ENCODE results near the gene CPED1. TPM values are rescaled to one million over a fixed set of nuclear protein-coding genes. Genes with fewer than 3 reads are reported as not detected.
"Not testable (repeated sequence)": the region's sequence is repeated elsewhere in the genome, so short reads cannot be mapped to it uniquely, and the experiment has no call there.

Gene CPED1
- polyA plus RNA-seq, 1 donor from 2014 or later = 3.8 TPM

- Mint-ChIP-seq H3K9me3 (peaks cover 0 to 2% (median 0%) of the 10 kb centered on the region in 3 donors), H3K4me3 (no peak overlapping the region), H3K27ac (no peak overlapping the region), H3K27me3 (peaks cover 5% of the 10 kb centered on the region), H3K36me3 (peaks cover 4% of the 10 kb centered on the region), H3K4me1 (no peaks in the 10 kb centered on the region)
Observed at GRCh38 chr7:121043314-121044234, 55.1 kb downstream of the CPED1 start.

DNA sequence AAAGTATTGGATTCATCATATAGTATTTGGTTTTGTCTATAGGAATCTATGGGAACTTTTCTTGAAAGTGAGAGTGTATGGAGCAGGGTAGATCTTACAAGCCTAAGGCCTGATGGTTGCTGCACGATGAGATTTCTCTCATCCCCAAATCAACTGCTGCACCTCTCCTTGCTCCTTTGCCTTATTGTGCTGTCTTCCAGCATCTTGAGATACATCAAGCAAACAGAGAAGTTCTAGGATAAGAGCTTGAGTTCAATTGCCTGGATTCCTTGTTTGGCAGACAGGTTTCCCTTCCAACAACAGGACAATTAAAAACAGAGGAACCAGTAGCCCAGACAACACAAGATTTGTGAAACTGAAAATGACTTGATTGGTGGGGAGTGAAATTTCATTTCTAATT, 56.6 kb downstream of the CPED1 start:
- Mint-ChIP-seq H3K9me3 (peaks cover 0 to 2% (median 0%) of the 10 kb centered on the region in 3 donors), H3K36me3 (peaks cover 4% of the 10 kb centered on the region), H3K27ac (no peak overlapping the region), H3K4me3 (no peak overlapping the region), H3K4me1 (no peaks in the 10 kb centered on the region), H3K27me3 (peaks cover 3% of the 10 kb centered on the region)

- Mint-ChIP-seq H3K9me3 (peaks cover 0 to 2% (median 0%) of the 10 kb centered on the region in 3 donors), H3K36me3 (peaks cover 2% of the 10 kb centered on the region), H3K4me3 (no peak overlapping the region), H3K27ac (no peak overlapping the region), H3K4me1 (no peaks in the 10 kb centered on the region), H3K27me3 (peaks cover 6% of the 10 kb centered on the region)
Observed at GRCh38 chr7:121046009-121046408, 57.5 kb downstream of the CPED1 start.

DNA sequence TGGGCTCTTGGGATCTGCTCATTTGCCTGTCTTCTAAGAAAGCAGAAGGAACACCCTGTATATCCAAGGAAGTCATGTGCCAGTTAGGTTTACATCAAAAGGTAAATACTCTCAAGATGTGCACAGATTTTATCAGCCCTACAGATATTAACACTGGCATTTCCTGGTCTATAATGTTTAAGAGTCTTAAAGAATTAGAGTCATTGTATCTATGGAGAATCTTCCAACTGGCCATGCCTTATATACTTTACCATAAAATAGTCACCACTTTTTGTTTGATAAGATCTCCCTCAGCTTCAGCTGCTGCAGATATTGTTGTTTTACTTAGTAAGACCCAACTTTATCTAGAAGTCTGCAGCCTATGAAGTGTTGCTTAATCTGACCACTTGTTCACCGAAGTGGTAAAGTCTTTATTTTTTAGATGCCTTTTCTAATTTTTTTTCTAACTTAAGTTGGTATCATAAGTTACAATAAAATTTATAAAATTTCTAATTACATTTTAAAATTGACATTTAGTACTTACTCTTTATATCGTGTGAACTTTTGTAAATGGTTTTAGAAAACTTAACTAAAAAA, 58.5 kb downstream of the CPED1 start:
- no peak overlapping the region for H3K4me3 Mint-ChIP-seq
- H3K36me3 Mint-ChIP-seq = peaks cover 2% of the 10 kb centered on the region
- no peak overlapping the region for H3K27ac Mint-ChIP-seq
- peaks cover 6% of the 10 kb centered on the region for H3K27me3 Mint-ChIP-seq
- no peaks in the 10 kb centered on the region for H3K4me1 Mint-ChIP-seq
- peaks cover 0 to 2% (median 0%) of the 10 kb centered on the region in 3 donors for H3K9me3 Mint-ChIP-seq

- Mint-ChIP-seq H3K4me1 (no peaks in the 10 kb centered on the region), H3K9me3 (peaks cover 0 to 2% (median 0%) of the 10 kb centered on the region in 3 donors), H3K36me3 (peaks cover 2% of the 10 kb centered on the region), H3K27me3 (peaks cover 6% of the 10 kb centered on the region), H3K4me3 (no peak overlapping the region), H3K27ac (peak overlapping the region in 1 of 3 donors; percentile 69)
Observed at GRCh38 chr7:121048195-121048594, 59.7 kb downstream of the CPED1 start.

DNA sequence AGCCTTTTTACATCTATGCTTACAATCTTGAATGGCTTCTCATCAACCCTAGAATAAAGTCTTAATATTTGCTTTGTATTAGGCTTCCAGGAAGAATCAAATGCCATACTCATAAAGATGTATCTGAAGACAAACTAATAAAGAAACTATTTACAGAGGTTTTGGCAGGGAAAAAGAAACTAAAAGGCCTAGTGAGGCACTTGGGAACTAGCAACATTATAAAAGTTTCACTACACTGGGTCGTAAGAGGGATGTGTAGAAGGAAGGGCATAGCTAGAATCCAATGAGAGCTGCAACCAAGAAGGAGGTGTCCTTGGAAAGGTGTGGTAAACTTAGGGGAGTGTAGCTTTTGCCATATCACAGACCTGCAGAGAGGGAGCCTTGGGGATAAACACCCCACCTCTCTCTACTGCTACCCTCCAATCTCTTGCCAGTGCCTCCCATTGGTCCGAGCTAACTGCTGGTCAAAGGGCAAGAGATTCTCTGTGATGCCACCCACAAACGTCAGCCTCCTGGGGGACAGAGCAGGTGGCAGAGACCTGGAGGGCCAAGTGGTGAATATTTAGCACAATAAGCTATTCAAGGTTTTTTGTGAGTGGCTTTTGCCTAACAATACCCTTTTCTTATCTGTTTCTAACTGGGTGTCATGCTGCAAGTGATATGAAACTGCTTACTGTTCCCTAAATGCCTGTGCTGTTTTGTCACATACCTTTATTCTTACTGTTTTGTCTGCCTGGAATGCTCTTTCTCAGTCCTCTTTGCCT, 60.7 kb downstream of the CPED1 start:
- Mint-ChIP-seq H3K9me3 (peaks cover 0 to 2% (median 0%) of the 10 kb centered on the region in 3 donors), H3K27me3 (peaks cover 7% of the 10 kb centered on the region), H3K4me1 (no peaks in the 10 kb centered on the region), H3K36me3 (peaks cover 2% of the 10 kb centered on the region), H3K27ac (no peak overlapping the region), H3K4me3 (no peak overlapping the region)

GRCh38 chr7:121049897-121050296, 61.4 kb downstream of the CPED1 start:
- H3K27ac Mint-ChIP-seq = peak overlapping the region in 1 of 3 donors; percentile 33

GRCh38 chr7:121053219-121053618, 64.7 kb downstream of the CPED1 start:
- Mint-ChIP-seq H3K36me3 (no peaks in the 10 kb centered on the region), H3K27ac (no peak overlapping the region), H3K27me3 (peaks cover 11% of the 10 kb centered on the region), H3K4me3 (no peak overlapping the region), H3K4me1 (no peaks in the 10 kb centered on the region), H3K9me3 (no peaks in the 10 kb centered on the region)

More at GRCh38 chr7:121049897-121050296, 61.4 kb downstream of the CPED1 start:
- no peaks in the 10 kb centered on the region for H3K4me1 Mint-ChIP-seq
- H3K4me3 Mint-ChIP-seq = no peak overlapping the region
- peaks cover 2% of the 10 kb centered on the region for H3K36me3 Mint-ChIP-seq
- peaks cover 12% of the 10 kb centered on the region for H3K27me3 Mint-ChIP-seq
- H3K9me3 Mint-ChIP-seq = peaks cover 0 to 2% (median 0%) of the 10 kb centered on the region in 3 donors

DNA sequence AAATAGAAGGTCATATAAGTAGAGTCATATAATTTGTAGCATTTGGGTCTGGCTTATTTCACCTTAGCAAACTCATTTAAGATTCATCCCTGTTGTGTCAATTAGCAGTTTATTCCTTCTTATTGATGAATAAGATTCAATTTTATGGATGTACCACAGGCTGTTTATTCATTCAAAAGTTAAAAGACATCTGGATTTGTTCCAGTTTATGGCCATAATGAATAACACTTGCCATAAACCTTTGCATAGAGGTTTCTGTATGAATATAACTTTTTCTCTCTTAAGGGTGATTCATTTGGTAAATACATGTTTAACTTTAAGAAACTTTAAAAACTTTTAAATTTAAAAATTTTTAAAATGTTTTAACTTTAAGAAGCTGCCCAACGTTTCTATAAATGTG, 66.4 kb downstream of the CPED1 start:
- no peak overlapping the region for H3K4me3 Mint-ChIP-seq
- H3K36me3 Mint-ChIP-seq = no peaks in the 10 kb centered on the region
- H3K9me3 Mint-ChIP-seq = no peaks in the 10 kb centered on the region
- H3K27ac Mint-ChIP-seq = no peak overlapping the region
- H3K27me3 Mint-ChIP-seq = peaks cover 11% of the 10 kb centered on the region
- no peaks in the 10 kb centered on the region for H3K4me1 Mint-ChIP-seq

- Mint-ChIP-seq H3K36me3 (no peaks in the 10 kb centered on the region), H3K4me3 (no peak overlapping the region), H3K9me3 (peaks cover 0 to 5% (median 0%) of the 10 kb centered on the region in 3 donors), H3K27ac (no peak overlapping the region), H3K4me1 (no peaks in the 10 kb centered on the region), H3K27me3 (peaks cover 9% of the 10 kb centered on the region)
Observed at GRCh38 chr7:121057878-121058277, 69.4 kb downstream of the CPED1 start.

DNA sequence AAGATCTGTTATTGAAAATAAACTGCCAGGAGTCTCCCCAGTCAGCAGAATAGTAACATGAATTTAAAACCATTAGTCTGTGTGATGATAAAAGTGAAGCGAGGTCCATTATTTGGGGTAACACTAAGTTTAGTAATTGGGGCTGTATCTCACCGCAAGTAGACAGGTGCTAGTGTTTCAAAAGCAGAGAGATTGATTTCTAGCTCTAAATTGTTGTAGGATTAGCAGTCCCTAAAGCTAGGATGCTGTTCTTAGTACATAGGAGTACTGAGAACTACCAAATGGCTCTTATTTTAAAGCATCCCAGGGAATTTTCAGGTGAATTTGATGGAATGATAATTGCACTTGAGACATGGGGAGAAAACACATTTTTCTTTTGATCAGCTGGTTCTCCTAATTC, 70.5 kb downstream of the CPED1 start:
- no peaks in the 10 kb centered on the region for H3K36me3 Mint-ChIP-seq
- H3K27ac Mint-ChIP-seq = no peak overlapping the region
- H3K27me3 Mint-ChIP-seq = peaks cover 9% of the 10 kb centered on the region
- H3K4me3 Mint-ChIP-seq = no peak overlapping the region
- peaks cover 0 to 7% (median 0%) of the 10 kb centered on the region in 3 donors for H3K9me3 Mint-ChIP-seq
- no peaks in the 10 kb centered on the region for H3K4me1 Mint-ChIP-seq

DNA sequence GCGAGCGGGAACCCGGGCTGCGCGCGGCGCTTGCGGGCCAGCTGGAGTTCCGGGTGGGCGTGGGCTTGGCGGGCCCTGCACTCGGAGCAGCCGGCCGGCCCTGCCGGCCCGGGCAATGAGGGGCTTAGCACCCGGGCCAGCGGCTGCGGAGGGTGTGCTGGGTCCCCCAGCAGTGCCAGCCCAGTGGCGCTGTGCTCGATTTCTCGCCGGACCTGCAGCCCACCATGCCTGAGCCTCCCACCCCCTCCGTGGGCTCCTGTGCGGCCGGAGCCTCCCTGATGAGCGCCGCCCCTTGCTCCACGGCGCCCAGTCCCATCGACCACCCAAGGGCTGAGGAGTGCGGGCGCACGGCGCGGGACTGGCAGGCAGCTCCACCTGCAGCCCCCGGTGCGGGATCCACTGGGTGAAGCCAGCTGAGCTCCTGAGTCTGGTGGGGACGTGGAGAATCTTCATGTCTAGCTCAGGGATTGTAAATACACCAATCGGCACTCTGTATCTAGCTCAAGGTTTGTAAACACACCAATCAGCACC, 71.5 kb downstream of the CPED1 start:
- H3K4me3 Mint-ChIP-seq, H3K36me3 Mint-ChIP-seq, H3K4me1 Mint-ChIP-seq, H3K27me3 Mint-ChIP-seq, H3K27ac Mint-ChIP-seq, H3K9me3 Mint-ChIP-seq: not testable (repeated sequence)

DNA sequence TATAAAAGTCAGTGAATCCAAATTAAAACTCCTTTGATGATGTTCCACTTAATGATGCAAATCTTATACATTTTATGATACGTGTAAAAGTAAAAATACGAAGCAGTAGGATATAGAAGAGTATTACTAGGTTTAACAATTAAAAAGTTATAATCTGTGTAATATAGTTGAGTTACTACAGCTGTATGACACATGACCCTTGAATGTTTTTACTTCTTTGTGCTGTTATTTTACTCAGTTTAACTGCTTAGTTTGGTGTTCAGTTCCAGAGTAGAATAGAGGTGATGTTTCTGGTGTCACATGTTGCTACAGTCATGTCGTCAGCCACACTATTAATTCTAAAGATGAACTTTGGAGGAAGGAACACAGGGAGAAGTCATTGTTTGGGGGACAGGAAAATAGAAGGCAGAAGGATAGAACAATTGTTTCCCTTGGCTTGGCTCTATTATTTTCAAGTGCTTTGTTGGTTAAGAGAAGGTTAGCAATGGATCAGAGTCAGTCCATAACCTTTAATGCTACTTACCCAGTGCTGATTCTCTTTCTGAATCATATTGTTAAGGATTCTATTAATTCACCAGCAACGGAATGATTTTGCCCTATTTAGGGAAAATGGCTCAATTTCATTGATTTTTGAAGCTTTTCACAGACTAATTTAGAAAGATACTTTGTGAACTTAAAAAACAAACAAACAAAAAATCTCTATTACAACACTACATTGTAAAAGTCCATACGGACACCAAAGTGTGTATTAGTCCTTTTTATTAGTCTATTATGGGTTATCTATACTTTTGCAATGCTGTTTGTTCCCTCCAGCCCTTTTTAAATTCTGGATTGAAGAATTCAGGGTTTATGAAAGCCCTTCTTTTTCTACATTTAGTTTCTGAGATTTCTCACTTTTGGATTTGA, 73.4 kb downstream of the CPED1 start:
- Mint-ChIP-seq H3K4me1 (no peaks in the 10 kb centered on the region), H3K27me3 (peaks cover 3% of the 10 kb centered on the region), H3K9me3 (peaks cover 0 to 8% (median 1%) of the 10 kb centered on the region in 3 donors), H3K4me3 (no peak overlapping the region), H3K27ac (no peak overlapping the region), H3K36me3 (no peaks in the 10 kb centered on the region)

DNA sequence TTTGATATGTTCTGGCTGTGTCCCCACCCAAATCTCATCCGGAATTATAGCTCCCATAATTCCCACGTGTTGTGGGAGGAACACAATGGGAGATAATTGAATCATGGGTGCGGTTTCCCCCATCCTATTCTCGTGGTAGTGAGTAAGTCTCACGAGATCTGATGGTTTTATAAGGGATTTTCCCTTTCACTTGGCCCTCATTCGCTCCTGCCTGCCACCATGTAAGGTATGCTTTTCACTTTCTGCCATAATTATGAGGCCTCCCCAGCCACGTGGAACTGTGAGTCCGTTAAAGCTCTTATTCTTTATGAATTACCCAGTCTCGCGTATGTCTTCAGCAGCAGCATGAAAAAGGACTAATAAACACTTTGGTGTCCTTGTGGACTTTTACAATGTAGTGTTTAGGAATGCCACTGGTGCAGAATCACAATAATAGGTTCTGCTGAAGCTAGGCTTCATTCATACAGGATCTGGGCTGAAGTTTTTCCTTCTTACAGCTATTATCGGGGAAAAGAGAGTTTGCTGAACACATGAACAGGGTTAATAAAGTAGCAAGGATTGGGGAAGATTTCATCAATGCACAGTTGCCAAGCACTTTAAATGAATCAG, 74.3 kb downstream of the CPED1 start:
- H3K36me3 Mint-ChIP-seq = no peaks in the 10 kb centered on the region
- peaks cover 3% of the 10 kb centered on the region for H3K27me3 Mint-ChIP-seq
- no peak overlapping the region for H3K27ac Mint-ChIP-seq
- peaks cover 0 to 8% (median 1%) of the 10 kb centered on the region in 3 donors for H3K9me3 Mint-ChIP-seq
- no peak overlapping the region for H3K4me3 Mint-ChIP-seq
- H3K4me1 Mint-ChIP-seq = no peaks in the 10 kb centered on the region

All from IgD-negative memory B cell (primary cell).